D721Med (cell line): ENCODE results near the gene TSPAN13.

ENCODE experiments used
- DNase-seq: peaks from one replicate; pipeline ENCODE4 v3.0.0; 2011; ENCODE audit warnings: low spot score; ENCODE audit not compliant: insufficient read length
- FAIRE-seq: peaks from 2 replicates; lab custom pipeline; 2011; peaks lifted over from hg19 to GRCh38; lab: Jason Lieb, UNC
- CTCF ChIP-seq: IDR thresholded peaks from 2 replicates; pipeline ENCODE4 v1.5.1; 2012; ENCODE audit warnings: mild to moderate bottlenecking, control low read depth; ENCODE audit not compliant: insufficient read depth; ENCODE audit errors: missing control alignments

Gene TSPAN13

DNA sequence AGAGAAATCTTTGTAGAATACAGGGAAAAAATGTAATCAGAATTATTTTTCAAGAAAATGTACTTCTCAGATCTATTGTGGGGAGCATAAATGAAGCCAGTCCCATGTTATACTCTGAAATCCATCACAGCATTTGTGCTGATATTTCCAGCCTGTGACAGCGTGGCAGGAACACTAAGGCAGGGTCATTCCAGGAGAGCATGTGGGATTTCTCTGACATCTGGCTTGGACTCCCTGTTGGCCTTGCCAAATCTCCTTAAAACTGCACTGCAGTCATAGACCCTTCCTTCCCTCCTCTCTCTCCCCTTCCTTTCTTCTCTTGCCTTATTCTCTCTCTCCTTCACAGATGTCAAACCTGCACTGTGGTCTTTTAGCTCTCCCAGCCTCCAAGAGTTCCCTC lies 6.5 kb upstream of the TSPAN13 start:
- no peak for TF ChIP-seq CTCF
- DNase-seq (no peak), FAIRE-seq (no peak)

- no peak for TF ChIP-seq CTCF
- DNase-seq, result no peak
- no peak for FAIRE-seq
These were observed 639 bp downstream of the TSPAN13 start for GRCh38 chr7:16753932-16754855.

- TF ChIP-seq CTCF, result no peak
- FAIRE-seq (no peak), DNase-seq (no peak)
These were observed 1.3 kb downstream of the TSPAN13 start for GRCh38 chr7:16754856-16755317.

DNA sequence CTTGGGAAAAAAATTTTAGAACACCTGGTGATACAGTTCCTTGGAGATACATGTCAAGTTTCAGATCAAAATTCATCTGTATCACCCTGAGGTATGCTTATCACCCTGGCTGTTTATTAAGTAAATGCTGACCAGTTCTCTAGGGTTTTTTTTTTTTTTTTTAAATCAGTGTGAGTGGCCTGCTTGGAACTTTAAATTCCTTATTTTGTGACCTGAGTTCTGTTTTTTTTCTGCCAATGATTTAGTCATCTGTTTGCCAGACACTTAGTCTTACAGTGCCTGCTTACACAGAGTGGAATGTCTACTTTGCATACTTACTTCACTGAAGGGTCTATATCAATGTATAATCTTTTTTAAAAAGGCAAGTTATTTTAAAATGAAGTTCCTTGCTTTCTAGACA lies 1.8 kb downstream of the TSPAN13 start:
- FAIRE-seq, result no peak

DNA sequence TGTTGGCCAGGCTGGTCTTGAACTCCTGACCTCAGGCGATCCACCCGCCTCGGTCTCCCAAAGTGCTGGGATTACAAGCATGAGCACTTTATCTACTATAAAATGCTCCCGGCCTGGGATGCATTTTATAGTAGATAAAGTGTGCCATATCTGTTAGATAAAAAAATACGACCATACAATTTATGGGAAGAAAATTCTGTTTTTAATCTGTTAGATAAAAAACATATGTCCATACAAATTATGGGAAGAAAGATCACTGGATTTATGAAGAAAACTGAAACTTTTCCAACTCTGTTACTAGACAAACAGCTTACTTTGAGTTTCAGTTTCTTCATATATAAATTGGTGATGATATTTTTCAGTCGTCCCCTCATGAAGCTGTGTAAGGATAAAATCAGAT lies 4.5 kb downstream of the TSPAN13 start:
- FAIRE-seq, result no peak
- no peak for TF ChIP-seq CTCF
- no peak for DNase-seq

More for the DNA sequence above, 1.8 kb downstream of the TSPAN13 start:
- TF ChIP-seq CTCF, result no peak
- DNase-seq, result no peak

GRCh38 chr7:16758631-16759611 lies 5.4 kb downstream of the TSPAN13 start:
- FAIRE-seq, result no peak
- no peak for DNase-seq
- no peak for TF ChIP-seq CTCF
